Cardiac fibroblast (primary cell): ENCODE results near the gene UTP20.

Source experiments
- DNase-seq, 2 donors: peaks; one replicate each; pipeline versions ENCODE4 v3.0.0 to v3.0.0-alpha.2; 2010; ENCODE audit warnings: low read depth in 2 of 2
- H3K4me3 ChIP-seq, 2 donors: replicated peaks in 1 of 2; 1 replicate in 1 of 2; 2 replicates in 1 of 2; pipeline ENCODE4 v1.5.1; 2011; ENCODE audit warnings: low read depth in 2 of 2, low read length in 2 of 2, mild to moderate bottlenecking in 2 of 2, moderate library complexity in 1 of 2
- TF ChIP-seq, protein P1 (sequence below): IDR thresholded peaks from one replicate; pipeline ENCODE4 v1.5.1; 2011; ENCODE audit warnings: low read depth, mild to moderate bottlenecking, low read length, inconsistent platforms

The UTP20 gene

GRCh38 chr12:101280006-101280505 is at the start of gene UTP20:
TSS of gene UTP20 (plus strand) at chr12:101280105. CDS start at chr12:101280283, 178 bp downstream.
- peak; percentile 91 to 93 for DNase-seq
- TF ChIP-seq, protein P1, sequence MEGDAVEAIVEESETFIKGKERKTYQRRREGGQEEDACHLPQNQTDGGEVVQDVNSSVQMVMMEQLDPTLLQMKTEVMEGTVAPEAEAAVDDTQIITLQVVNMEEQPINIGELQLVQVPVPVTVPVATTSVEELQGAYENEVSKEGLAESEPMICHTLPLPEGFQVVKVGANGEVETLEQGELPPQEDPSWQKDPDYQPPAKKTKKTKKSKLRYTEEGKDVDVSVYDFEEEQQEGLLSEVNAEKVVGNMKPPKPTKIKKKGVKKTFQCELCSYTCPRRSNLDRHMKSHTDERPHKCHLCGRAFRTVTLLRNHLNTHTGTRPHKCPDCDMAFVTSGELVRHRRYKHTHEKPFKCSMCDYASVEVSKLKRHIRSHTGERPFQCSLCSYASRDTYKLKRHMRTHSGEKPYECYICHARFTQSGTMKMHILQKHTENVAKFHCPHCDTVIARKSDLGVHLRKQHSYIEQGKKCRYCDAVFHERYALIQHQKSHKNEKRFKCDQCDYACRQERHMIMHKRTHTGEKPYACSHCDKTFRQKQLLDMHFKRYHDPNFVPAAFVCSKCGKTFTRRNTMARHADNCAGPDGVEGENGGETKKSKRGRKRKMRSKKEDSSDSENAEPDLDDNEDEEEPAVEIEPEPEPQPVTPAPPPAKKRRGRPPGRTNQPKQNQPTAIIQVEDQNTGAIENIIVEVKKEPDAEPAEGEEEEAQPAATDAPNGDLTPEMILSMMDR = no peak
- H3K4me3 ChIP-seq = peak within 1 kb of the TSS; percentile 97 to 99

GRCh38 chr12:101230547-101230946 is 49.4 kb upstream of the UTP20 start:
- DNase-seq = peak; percentile 8 to 69
- no peak overlapping the region for H3K4me3 ChIP-seq
- TF ChIP-seq, protein P1 = no peak

DNA sequence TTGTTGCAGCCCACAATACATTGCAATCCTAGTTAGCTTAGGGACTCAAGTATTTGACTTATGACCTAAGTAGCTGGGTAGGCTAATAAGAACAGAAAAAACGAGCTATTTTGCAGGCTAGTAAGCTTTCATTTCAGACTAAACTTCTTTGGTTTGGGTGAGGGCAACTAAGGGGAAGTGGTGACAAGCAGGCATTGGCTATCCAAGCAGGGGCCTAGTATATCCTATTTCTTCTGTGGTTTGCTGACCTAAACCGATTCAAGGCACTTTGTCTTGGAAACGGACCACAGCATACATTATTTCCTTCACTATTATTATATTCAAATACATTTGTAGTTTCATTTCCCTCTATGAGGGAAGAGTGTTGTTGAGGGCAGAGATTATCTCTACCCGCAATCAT is 48.3 kb upstream of the UTP20 start:
- DNase-seq = no peak
- TF ChIP-seq, protein P1 = no peak
- no peak overlapping the region for H3K4me3 ChIP-seq

GRCh38 chr12:101235686-101236085 is 44.2 kb upstream of the UTP20 start:
- TF ChIP-seq, protein P1 = no peak
- no peak for DNase-seq
- H3K4me3 ChIP-seq = no peak overlapping the region

DNA sequence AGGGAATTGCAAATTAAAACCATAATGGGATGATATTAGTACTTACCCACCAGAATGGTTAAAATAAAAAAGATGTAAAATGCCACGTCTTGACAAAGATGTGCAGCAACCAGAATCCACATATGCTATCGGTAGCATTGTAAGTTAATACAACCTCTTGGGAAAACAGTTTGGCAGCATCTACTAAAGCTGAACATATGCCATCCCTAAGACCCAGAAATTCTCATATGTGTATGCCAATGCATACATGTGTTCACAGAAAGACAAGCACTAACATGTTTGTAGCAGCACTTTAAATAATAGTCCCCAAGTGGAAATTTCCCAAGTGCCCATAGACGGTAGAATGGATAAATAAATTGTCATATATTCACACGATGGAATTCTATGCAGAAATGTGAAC is 41.6 kb upstream of the UTP20 start:
- H3K4me3 ChIP-seq = no peak overlapping the region
- no peak for DNase-seq
- TF ChIP-seq, protein P1 = no peak

DNA sequence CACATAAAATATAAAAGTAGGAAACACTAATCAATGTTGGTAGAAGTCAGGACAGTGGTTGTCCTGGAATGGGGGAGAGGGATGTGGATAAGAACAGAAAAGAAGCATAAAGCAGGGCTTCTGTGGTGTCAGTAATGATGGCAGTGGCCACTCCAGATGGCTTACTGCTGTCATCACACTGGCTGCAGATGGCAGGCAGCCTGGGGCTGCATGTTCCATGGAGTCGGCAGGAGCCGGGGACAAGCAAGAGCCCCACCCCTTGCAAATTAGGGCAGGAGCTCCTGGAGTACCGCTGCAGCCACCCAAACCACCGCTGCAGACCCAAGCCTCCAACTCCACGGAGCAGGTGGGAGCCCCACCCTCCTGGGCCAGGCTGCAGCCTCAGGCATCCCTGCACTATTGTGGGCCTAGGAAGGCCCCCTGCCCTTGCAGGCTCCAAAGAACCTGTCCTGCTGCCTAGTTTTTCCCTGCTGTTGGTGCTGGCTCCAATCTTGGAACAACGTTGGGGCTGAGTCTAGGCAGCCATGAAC is 41.0 kb upstream of the UTP20 start:
- TF ChIP-seq, protein P1 = no peak
- DNase-seq = no peak
- no peak overlapping the region for H3K4me3 ChIP-seq

DNA sequence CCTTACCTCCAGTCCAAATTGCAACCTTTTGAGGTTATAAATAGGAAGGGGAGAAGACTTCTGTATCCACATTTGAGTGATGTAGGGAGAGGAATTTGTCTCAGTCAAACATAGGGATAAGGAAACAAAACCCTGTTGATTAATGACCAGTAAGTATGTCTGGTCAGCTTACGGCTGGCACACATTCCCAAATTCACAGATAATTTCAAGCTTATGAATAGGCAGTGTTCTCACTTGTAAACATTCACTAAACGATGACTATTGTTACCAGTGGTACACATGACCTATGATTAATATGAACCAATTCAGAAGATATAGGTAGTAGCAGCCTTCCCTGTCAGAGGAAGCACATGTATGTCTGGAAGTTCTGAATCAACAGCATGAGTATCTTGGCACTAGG is 36.8 kb upstream of the UTP20 start:
- TF ChIP-seq, protein P1 = no peak
- DNase-seq = no peak
- H3K4me3 ChIP-seq = no peak overlapping the region
